ENCODE data around the gene TMTC2. TPM values are rescaled to one million over a fixed set of nuclear protein-coding genes. Genes with fewer than 3 reads are reported as not detected.

The TMTC2 gene
- total and polyA plus RNA-seq, 2 experiments from 2014 or later = 1.5 to 12.0 TPM

DNA sequence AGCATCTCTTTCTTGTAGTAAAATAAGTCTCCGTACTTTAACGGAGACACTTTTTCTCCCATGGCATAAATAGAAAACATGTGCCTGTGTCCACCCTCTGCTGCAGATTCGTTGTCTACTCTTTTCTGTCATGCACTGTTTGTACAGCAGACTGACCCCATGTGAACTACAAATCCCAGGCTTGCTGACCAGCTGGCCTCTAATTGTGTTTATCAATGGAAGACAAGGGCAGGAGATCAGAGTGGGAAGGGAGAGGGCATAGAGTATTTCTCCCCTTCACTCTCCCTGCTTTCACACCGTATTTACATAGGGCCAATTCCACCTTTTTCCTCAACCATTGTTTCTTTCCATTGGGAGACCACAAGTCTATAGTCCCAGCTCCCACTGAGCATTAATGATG lies 31.0 kb upstream of the TMTC2 start:
- H4K20me1 ChIP-seq (ENCODE audit: insufficient read depth, poor library complexity, severe bottlenecking) = no peaks in the 10 kb centered on the region
- H3K79me2 ChIP-seq = no peaks in the 10 kb centered on the region
- TF ChIP-seq EZH2 (IDR thresholded peaks at IDR 0.05; ENCODE audit: borderline replicate concordance) (no peak), CTCF (IDR thresholded peaks at IDR 0.05; ENCODE audit: poor library complexity) (no peak), EZH2phosphoT487 (IDR thresholded peaks at IDR 0.05; ENCODE audit: low read depth, severe bottlenecking, unreplicated experiment) (no peak)
- H3K4me1 ChIP-seq (ENCODE audit: insufficient read depth) = no peaks in the 10 kb centered on the region
- no peak overlapping the region for H3K27ac ChIP-seq
- no peaks in the 10 kb centered on the region for H3K9me2 ChIP-seq (replicated peaks; ENCODE audit: insufficient read depth)
- H2AFZ ChIP-seq = no peak overlapping the region
- H3K36me3 ChIP-seq (replicated peaks; ENCODE audit: insufficient read depth, low read depth) = no peaks in the 10 kb centered on the region
- H3K4me2 ChIP-seq = no peak overlapping the region
- H3K9me3 ChIP-seq (ENCODE audit: low read depth) = no peaks in the 10 kb centered on the region
- no peak overlapping the region for H3K4me3 ChIP-seq
- H3K27me3 ChIP-seq = no peaks in the 10 kb centered on the region
- WGBS (ENCODE audit: low lambda C conversion rate, missing lambda C conversion rate) = 72% methylated on average over 4 of the region's 4 CpGs
- no peak for DNase-seq (ENCODE audit: low spot score)

GRCh38 chr12:82659343-82660207 lies 27.1 kb upstream of the TMTC2 start:
- no peak overlapping the region for H2AFZ ChIP-seq
- no peak overlapping the region for H3K4me2 ChIP-seq
- H3K36me3 ChIP-seq (replicated peaks; ENCODE audit: insufficient read depth, low read depth) = no peaks in the 10 kb centered on the region
- H3K79me2 ChIP-seq = no peaks in the 10 kb centered on the region
- no peaks in the 10 kb centered on the region for H3K27me3 ChIP-seq
- TF ChIP-seq EZH2 (IDR thresholded peaks at IDR 0.05; ENCODE audit: borderline replicate concordance) (no peak), EZH2phosphoT487 (IDR thresholded peaks at IDR 0.05; ENCODE audit: low read depth, severe bottlenecking, unreplicated experiment) (no peak), CTCF (IDR thresholded peaks at IDR 0.05; ENCODE audit: poor library complexity) (no peak)
- WGBS (ENCODE audit: low lambda C conversion rate, missing lambda C conversion rate) = 97% methylated on average over 28 of the region's 28 CpGs
- no peak for DNase-seq (ENCODE audit: low spot score)
- H3K9me3 ChIP-seq (ENCODE audit: low read depth) = no peaks in the 10 kb centered on the region
- no peaks in the 10 kb centered on the region for H3K4me1 ChIP-seq (ENCODE audit: insufficient read depth)
- H4K20me1 ChIP-seq (ENCODE audit: insufficient read depth, poor library complexity, severe bottlenecking) = no peaks in the 10 kb centered on the region
- no peaks in the 10 kb centered on the region for H3K9me2 ChIP-seq (replicated peaks; ENCODE audit: insufficient read depth)
- H3K4me3 ChIP-seq = no peak overlapping the region
- H3K27ac ChIP-seq = no peak overlapping the region

DNA sequence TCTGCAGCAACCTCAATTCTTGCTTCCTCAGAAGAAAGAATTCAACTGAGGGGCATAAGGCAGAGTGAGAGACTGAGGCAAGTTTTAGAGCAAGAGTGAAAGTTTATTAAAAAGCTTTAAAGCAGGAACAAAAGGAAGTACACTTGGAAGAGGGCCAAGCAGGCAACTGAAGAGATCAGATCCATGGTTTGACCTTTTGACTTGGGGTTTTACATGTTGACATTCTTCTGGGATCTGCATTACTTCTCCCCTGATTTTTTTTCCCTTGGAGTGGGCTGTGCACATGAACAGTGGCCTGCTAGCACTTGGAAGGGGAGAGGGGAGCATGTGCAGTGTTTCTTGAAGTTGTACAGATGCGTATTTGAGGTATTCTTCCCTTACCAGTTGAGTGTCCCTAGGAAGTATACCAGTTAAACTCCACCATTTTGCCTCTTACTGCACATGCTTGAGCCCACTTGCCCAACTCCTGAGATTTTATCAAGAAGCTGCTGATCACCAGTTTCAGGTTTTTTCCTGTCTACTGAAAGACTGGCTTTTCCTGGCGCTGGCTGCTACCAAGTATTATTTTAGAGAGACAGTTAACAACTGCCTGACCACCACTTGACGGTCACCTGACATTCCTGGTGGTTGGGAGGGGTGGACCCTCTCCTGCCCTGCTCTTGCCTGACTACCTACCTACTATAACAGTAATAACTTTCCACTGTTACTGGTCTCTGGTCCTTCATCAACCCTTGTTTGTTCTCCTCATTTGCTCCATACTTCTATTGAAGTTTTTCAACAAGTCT lies 26.0 kb upstream of the TMTC2 start:
- WGBS (ENCODE audit: low lambda C conversion rate, missing lambda C conversion rate) = 88% methylated on average over 3 of the region's 3 CpGs

More for the DNA sequence above, 26.0 kb upstream of the TMTC2 start:
- Histone ChIP-seq H3K9me3 (ENCODE audit: low read depth) (no peaks in the 10 kb centered on the region), H3K4me1 (ENCODE audit: insufficient read depth) (no peaks in the 10 kb centered on the region), H4K20me1 (ENCODE audit: insufficient read depth, poor library complexity, severe bottlenecking) (no peaks in the 10 kb centered on the region), H3K36me3 (replicated peaks; ENCODE audit: insufficient read depth, low read depth) (no peaks in the 10 kb centered on the region), H3K4me2 (no peak overlapping the region), H3K27ac (no peak overlapping the region), H3K27me3 (no peaks in the 10 kb centered on the region), H2AFZ (no peak overlapping the region), H3K9me2 (replicated peaks; ENCODE audit: insufficient read depth) (no peaks in the 10 kb centered on the region), H3K4me3 (no peak overlapping the region), H3K79me2 (no peaks in the 10 kb centered on the region)
- DNase-seq (ENCODE audit: low spot score) = no peak
- TF ChIP-seq CTCF (IDR thresholded peaks at IDR 0.05; ENCODE audit: poor library complexity) (no peak), EZH2phosphoT487 (IDR thresholded peaks at IDR 0.05; ENCODE audit: low read depth, severe bottlenecking, unreplicated experiment) (no peak), EZH2 (IDR thresholded peaks at IDR 0.05; ENCODE audit: borderline replicate concordance) (no peak)

All from hepatocyte (in vitro differentiated cells).